GM23338 (cell line): Measurements from ENCODE around the gene CABCOCO1.

Experiments used
- CREB1 ChIP-seq: fragments of 250-450 bp; sonication (Bioruptor Pico); IDR thresholded peaks from 2 replicates; pipeline ENCODE4 v1.5.0; 2020; ENCODE audit warnings: low read depth, mild to moderate bottlenecking, moderate library complexity
- CTCF ChIP-seq, 2 experiments: fragments of 200-600 bp in 1 of 2; sonication (generic) in 1 of 2; conservative IDR thresholded peaks; 2 replicates each; pipeline versions ENCODE4 v1.5.1 to v1.6.1; 2016 to 2017; ENCODE audit warnings: antibody characterized with exemption in 2 of 2, low read depth in 2 of 2, mild to moderate bottlenecking in 2 of 2, moderate library complexity in 1 of 2
- ETS1 ChIP-seq: IDR thresholded peaks from 2 replicates; pipeline ENCODE4 v1.6.1; 2016; ENCODE audit warnings: antibody characterized with exemption
- EZH2 ChIP-seq: fragments of 200-600 bp; sonication (generic); IDR thresholded peaks from one replicate; pipeline ENCODE4 v1.8.0; 2017; ENCODE audit warnings: antibody characterized with exemption, mild to moderate bottlenecking, low read depth; ENCODE audit not compliant: unreplicated experiment
- EZH2phosphoT487 ChIP-seq: fragments of 200-600 bp; sonication (generic); IDR thresholded peaks from one replicate; pipeline ENCODE4 v1.8.1; 2018; ENCODE audit warnings: antibody characterized with exemption; ENCODE audit not compliant: unreplicated experiment
- JUNB ChIP-seq: IDR thresholded peaks from one replicate; pipeline ENCODE4 v1.6.1; 2016; ENCODE audit warnings: antibody characterized with exemption; ENCODE audit not compliant: unreplicated experiment
- NANOG ChIP-seq: IDR thresholded peaks from 2 replicates; pipeline ENCODE4 v1.6.1; 2016; ENCODE audit warnings: antibody characterized with exemption, borderline replicate concordance
- POLR2AphosphoS5 ChIP-seq: IDR thresholded peaks from 2 replicates; pipeline ENCODE4 v1.6.1; 2016; ENCODE audit warnings: antibody characterized with exemption, low read depth
- STAT1 ChIP-seq: IDR thresholded peaks from one replicate; pipeline ENCODE4 v1.6.1; 2016; ENCODE audit warnings: antibody characterized with exemption; ENCODE audit not compliant: unreplicated experiment
- ZNF114 ChIP-seq: fragments of 250-450 bp; sonication (Bioruptor Pico); IDR thresholded peaks from 2 replicates; pipeline ENCODE4 v1.5.0; 2020; ENCODE audit warnings: mild to moderate bottlenecking, moderate library complexity
- ZNF331 ChIP-seq: fragments of 250-450 bp; sonication (Bioruptor Pico); IDR thresholded peaks from 2 replicates; pipeline ENCODE4 v1.5.0; 2020; ENCODE audit warnings: low read depth, mild to moderate bottlenecking, moderate library complexity
- TF ChIP-seq, protein P1 (sequence below): IDR thresholded peaks from one replicate; pipeline ENCODE4 v1.6.1; 2018; ENCODE audit warnings: antibody characterized with exemption; ENCODE audit not compliant: unreplicated experiment

DNA sequence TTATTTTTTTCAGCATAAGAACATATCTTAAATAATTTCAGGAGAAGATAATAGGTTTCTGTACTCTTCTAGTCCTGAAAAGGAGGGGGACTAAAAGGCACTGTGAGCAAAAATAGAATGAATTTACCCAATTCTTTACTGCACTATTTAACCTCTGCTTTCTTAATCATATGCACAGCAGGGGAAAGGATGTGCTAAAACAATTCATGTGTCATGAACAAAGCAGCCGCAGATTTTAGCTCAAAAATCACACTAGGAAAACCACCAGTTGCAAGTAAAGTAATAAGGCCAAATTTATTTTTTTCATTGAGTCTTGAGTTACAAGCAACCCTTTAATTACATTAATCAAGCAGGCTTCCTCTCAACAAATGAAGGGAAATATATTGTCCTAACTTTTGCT, 80.1 kb downstream of the CABCOCO1 start:
- TF ChIP-seq CTCF (conservative IDR thresholded peaks at IDR 0.05; ENCODE audit: low read depth in 2 of 2) (no peak), STAT1 (no peak), EZH2 (no peak), POLR2AphosphoS5 (no peak), EZH2phosphoT487 (no peak), JUNB (no peak), CREB1 (CRISPR knock-in tag) (no peak), ETS1 (no peak), ZNF331 (no peak), NANOG (no peak), ZNF114 (no peak)
- TF ChIP-seq, protein P1, sequence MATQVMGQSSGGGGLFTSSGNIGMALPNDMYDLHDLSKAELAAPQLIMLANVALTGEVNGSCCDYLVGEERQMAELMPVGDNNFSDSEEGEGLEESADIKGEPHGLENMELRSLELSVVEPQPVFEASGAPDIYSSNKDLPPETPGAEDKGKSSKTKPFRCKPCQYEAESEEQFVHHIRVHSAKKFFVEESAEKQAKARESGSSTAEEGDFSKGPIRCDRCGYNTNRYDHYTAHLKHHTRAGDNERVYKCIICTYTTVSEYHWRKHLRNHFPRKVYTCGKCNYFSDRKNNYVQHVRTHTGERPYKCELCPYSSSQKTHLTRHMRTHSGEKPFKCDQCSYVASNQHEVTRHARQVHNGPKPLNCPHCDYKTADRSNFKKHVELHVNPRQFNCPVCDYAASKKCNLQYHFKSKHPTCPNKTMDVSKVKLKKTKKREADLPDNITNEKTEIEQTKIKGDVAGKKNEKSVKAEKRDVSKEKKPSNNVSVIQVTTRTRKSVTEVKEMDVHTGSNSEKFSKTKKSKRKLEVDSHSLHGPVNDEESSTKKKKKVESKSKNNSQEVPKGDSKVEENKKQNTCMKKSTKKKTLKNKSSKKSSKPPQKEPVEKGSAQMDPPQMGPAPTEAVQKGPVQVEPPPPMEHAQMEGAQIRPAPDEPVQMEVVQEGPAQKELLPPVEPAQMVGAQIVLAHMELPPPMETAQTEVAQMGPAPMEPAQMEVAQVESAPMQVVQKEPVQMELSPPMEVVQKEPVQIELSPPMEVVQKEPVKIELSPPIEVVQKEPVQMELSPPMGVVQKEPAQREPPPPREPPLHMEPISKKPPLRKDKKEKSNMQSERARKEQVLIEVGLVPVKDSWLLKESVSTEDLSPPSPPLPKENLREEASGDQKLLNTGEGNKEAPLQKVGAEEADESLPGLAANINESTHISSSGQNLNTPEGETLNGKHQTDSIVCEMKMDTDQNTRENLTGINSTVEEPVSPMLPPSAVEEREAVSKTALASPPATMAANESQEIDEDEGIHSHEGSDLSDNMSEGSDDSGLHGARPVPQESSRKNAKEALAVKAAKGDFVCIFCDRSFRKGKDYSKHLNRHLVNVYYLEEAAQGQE, result no peak
